ENCODE results near the gene MRC2.

MRC2 gene

DNA sequence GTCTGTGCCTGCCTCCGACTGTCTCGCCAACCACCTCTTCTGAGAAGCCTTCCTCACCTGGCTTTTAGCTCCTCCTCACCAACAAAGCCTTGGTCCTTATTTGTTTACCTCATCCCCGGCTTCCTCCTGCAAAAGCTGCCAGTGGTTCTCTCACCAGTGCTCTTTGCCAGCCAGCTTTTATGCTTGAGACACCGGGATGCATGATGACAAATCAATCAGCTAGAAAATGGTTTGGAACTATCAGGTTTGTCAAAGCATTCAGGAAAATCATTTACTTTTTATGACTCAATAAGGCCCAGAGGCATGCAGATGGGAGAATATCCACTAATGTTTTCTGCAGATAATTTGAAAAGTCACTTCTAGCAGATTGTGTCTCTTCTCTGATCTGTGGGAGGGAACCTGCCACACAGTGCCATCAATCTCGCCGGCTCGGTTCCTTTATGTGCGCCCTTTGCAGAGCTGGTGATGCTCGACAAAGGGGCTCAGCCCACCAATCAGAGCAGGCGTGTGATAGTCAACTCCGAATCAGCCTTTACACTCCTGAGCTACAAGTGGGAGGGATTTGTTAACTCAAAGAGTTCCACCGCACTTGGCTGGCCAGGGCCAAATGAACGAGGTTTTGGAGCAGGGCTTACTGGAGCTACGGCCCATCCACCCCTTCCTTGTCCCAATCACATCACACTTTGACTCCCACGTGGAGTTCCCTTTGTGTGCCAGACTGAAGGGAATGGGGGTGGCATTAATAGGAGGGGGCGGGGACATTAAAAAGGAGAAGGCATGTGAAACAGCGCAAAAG lies 85.8 kb downstream of the MRC2 start:
- TF ChIP-seq FOXP2 (optimal IDR thresholded peaks at IDR 0.05; ENCODE audit: borderline replicate concordance, extremely low read depth, extremely low read length, insufficient read depth) (no peak), SIN3A (IDR thresholded peaks at IDR 0.05; ENCODE audit: borderline replicate concordance, insufficient read depth, low read length) (no peak), POLR2AphosphoS5 (IDR thresholded peaks at IDR 0.05; ENCODE audit: low read depth, low read length) (no peak), TAF1 (IDR thresholded peaks at IDR 0.05; ENCODE audit: borderline replicate concordance, insufficient read depth, low read length) (no peak)
- TF ChIP-seq, protein P1, sequence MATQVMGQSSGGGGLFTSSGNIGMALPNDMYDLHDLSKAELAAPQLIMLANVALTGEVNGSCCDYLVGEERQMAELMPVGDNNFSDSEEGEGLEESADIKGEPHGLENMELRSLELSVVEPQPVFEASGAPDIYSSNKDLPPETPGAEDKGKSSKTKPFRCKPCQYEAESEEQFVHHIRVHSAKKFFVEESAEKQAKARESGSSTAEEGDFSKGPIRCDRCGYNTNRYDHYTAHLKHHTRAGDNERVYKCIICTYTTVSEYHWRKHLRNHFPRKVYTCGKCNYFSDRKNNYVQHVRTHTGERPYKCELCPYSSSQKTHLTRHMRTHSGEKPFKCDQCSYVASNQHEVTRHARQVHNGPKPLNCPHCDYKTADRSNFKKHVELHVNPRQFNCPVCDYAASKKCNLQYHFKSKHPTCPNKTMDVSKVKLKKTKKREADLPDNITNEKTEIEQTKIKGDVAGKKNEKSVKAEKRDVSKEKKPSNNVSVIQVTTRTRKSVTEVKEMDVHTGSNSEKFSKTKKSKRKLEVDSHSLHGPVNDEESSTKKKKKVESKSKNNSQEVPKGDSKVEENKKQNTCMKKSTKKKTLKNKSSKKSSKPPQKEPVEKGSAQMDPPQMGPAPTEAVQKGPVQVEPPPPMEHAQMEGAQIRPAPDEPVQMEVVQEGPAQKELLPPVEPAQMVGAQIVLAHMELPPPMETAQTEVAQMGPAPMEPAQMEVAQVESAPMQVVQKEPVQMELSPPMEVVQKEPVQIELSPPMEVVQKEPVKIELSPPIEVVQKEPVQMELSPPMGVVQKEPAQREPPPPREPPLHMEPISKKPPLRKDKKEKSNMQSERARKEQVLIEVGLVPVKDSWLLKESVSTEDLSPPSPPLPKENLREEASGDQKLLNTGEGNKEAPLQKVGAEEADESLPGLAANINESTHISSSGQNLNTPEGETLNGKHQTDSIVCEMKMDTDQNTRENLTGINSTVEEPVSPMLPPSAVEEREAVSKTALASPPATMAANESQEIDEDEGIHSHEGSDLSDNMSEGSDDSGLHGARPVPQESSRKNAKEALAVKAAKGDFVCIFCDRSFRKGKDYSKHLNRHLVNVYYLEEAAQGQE (IDR thresholded peaks at IDR 0.05; ENCODE audit: insufficient read depth in 1 of 2, low read depth in 2 of 2, low read length in 2 of 2) = no peak

DNA sequence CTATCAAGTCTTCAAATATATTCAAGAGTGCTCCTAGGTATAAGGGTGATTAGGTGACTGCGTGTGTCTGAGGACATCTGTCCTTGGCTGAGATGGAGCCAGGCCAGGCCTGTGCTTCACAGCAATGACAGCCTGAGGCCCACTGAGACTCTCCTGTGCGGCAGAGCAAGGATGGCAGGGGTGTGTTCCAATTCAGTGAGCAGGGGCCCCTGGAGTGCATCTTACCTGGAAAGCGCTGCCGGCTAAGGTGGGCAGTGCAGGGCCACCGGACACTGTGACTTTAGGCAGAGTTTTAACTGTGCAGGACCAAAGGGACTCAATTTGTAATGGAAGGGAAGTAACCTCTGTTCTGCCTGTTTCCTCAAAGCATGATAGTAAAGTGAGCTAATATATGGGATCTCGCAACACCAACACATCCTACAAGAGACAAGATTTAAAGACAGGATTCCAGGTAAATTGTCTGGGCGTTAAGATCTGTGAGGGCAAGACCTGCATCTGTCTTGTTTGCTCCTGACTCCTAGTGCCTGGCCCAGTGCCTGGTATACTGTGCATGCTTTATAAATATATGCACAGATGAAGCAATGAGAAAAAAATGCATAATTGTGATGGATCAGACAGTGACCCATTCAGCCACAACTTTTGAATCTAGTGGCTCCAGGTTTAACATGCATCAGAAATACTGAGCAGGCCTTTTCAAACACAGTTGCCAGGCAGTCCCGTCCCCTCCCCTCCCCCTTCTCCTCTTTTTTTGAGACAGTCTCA lies 86.7 kb downstream of the MRC2 start:
- TF ChIP-seq SIN3A (IDR thresholded peaks at IDR 0.05; ENCODE audit: borderline replicate concordance, insufficient read depth, low read length) (no peak), POLR2AphosphoS5 (IDR thresholded peaks at IDR 0.05; ENCODE audit: low read depth, low read length) (no peak)
- TF ChIP-seq, protein P1 (IDR thresholded peaks at IDR 0.05; ENCODE audit: insufficient read depth in 1 of 2, low read depth in 2 of 2, low read length in 2 of 2) = no peak

DNA sequence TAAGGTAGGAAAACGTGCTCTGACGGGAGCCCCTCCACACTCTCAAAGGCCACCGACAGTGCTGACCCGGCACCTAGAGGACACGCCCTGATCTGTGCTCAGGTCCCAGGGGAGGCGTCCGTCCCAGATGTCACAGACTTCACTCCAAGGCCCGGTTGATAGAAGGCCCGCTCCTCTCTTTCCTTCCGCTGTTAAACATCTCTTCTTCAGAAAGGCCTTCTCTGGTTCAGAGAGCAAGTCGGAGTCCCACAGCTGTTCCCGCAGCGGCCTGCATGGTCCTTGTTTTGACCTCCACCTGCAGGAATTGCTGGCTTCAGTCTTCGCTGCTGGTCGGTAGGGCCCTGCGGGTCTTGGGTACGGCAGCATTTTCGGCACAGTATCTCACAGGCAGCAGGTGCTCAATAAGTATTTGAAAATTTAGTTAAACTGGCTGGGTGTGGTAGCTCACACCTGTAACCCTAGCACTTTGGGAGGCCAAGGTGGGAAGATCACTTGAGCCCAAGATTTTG lies 88.5 kb downstream of the MRC2 start:
- TF ChIP-seq TAF1 (IDR thresholded peaks at IDR 0.05; ENCODE audit: borderline replicate concordance, insufficient read depth, low read length) = no peak
- no peak for TF ChIP-seq SIN3A (IDR thresholded peaks at IDR 0.05; ENCODE audit: borderline replicate concordance, insufficient read depth, low read length)
- TF ChIP-seq FOXP2 (optimal IDR thresholded peaks at IDR 0.05; ENCODE audit: borderline replicate concordance, extremely low read depth, extremely low read length, insufficient read depth) = no peak
- TF ChIP-seq POLR2AphosphoS5 (IDR thresholded peaks at IDR 0.05; ENCODE audit: low read depth, low read length) = no peak
- TF ChIP-seq, protein P1 (IDR thresholded peaks at IDR 0.05; ENCODE audit: insufficient read depth in 1 of 2, low read depth in 2 of 2, low read length in 2 of 2) = no peak

DNA sequence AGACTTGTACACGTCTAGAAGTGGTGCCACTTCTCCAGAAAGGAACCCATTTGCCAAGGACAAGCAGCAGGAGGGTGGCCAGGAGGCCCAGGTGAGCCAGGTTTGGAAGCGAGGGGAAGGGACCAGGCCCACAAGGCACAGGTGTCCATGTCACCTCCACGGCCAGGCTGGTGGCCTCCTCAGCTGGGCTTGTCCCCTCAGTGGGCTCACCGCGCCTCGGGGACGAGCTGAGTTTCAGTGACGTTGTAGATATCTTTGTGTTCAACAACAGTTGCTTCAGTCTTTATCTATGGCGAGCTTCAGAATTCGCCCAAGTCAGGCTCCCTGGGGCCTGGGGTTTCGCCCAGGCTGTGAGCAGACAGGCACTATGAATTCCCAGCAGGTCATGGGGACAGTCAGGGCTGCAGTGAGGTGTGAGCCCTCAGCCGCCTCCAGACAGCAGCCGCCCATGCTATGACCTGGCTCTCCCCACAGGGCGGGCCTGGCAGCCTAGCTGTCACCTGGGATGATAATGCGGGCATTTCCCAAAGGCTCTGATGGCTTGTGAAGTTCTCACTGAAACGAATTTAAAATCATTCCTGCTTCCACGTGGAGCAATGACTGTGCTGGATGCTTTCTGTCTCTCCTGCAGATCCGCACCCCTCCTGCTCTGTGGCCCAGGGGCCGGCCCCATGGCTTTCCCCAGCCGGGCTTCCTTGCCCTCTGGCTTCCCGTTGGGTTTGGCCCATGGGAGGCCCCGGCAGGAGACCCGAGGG lies 89.5 kb downstream of the MRC2 start:
- TF ChIP-seq TAF1 (IDR thresholded peaks at IDR 0.05; ENCODE audit: borderline replicate concordance, insufficient read depth, low read length) (no peak), FOXP2 (optimal IDR thresholded peaks at IDR 0.05; ENCODE audit: borderline replicate concordance, extremely low read depth, extremely low read length, insufficient read depth) (no peak), POLR2AphosphoS5 (IDR thresholded peaks at IDR 0.05; ENCODE audit: low read depth, low read length) (no peak), SIN3A (IDR thresholded peaks at IDR 0.05; ENCODE audit: borderline replicate concordance, insufficient read depth, low read length) (no peak)
- TF ChIP-seq, protein P1 (IDR thresholded peaks at IDR 0.05; ENCODE audit: insufficient read depth in 1 of 2, low read depth in 2 of 2, low read length in 2 of 2) = no peak

Measured in PFSK-1 (cell line).